ENCODE results near the gene RPS6KA1. TPM values are rescaled to one million over a fixed set of nuclear protein-coding genes. Genes with fewer than 3 reads are reported as not detected.

RPS6KA1 gene
- total and polyA plus RNA-seq, 10 donors = 45.8 to 173 (median 116) TPM

- H3K27me3 ChIP-seq (replicated peaks in 1 of 7) = no peaks in the 10 kb centered on the region
- H3K36me3 ChIP-seq = peaks cover 0 to 31% (median 22%) of the 10 kb centered on the region in 6 donors
- WGBS, 5 donors = 65 to 79% (median 75%) methylated on average over 4 of the region's 4 CpGs
- no peak overlapping the region for H3K4me3 ChIP-seq
- H3K4me1 ChIP-seq = peaks cover 0 to 36% (median 11%) of the 10 kb centered on the region in 6 donors
- H3K9me3 ChIP-seq = no peaks in the 10 kb centered on the region
- intact Hi-C loops (cut with DNase I; ENCODE audit: low total_unique reads) = no loop called here
- peak; percentile 27 for DNase-seq
- TF ChIP-seq POLR2AphosphoS5 (IDR thresholded peaks at IDR 0.05) (no peak), CTCF (IDR thresholded peaks at IDR 0.05 in 8 of 11, conservative IDR thresholded peaks at IDR 0.05 in 3 of 11) (no peak), POLR2A (IDR thresholded peaks at IDR 0.05) (no peak)
- H3K27ac ChIP-seq = no peak overlapping the region
Measured at GRCh38 chr1:26578167-26578566, 48.6 kb downstream of the RPS6KA1 start.

- Histone ChIP-seq H3K27ac (no peak overlapping the region), H3K4me3 (no peak overlapping the region), H3K4me1 (peaks cover 0 to 27% (median 6%) of the 10 kb centered on the region in 6 donors), H3K9me3 (no peaks in the 10 kb centered on the region), H3K27me3 (replicated peaks in 1 of 7) (no peaks in the 10 kb centered on the region), H3K36me3 (peaks cover 0 to 15% (median 7%) of the 10 kb centered on the region in 6 donors)
- TF ChIP-seq POLR2A (IDR thresholded peaks at IDR 0.05) (no peak), CTCF (IDR thresholded peaks at IDR 0.05 in 8 of 11, conservative IDR thresholded peaks at IDR 0.05 in 3 of 11) (no peak), POLR2AphosphoS5 (IDR thresholded peaks at IDR 0.05) (no peak)
- intact Hi-C loops (cut with DNase I; ENCODE audit: low total_unique reads) = no loop called here
- peak; percentile 1 for DNase-seq
- WGBS, 5 donors = 57 to 79% (median 59%) methylated on average over 3 of the region's 3 CpGs
Measured at GRCh38 chr1:26579681-26580111, 50.1 kb downstream of the RPS6KA1 start.

GRCh38 chr1:26580116-26580515 lies 50.6 kb downstream of the RPS6KA1 start:
- no peaks in the 10 kb centered on the region for H3K9me3 ChIP-seq
- H3K27me3 ChIP-seq (replicated peaks in 1 of 7) = no peaks in the 10 kb centered on the region
- no peak for DNase-seq
- no peak overlapping the region for H3K27ac ChIP-seq
- H3K4me3 ChIP-seq = no peak overlapping the region
- H3K36me3 ChIP-seq = peaks cover 0 to 11% (median 3%) of the 10 kb centered on the region in 6 donors
- 78 to 91% (median 89%) methylated on average over 6 of the region's 6 CpGs for WGBS, 5 donors
- intact Hi-C loops (cut with DNase I; ENCODE audit: low total_unique reads) = no loop called here
- peaks cover 0 to 23% (median 6%) of the 10 kb centered on the region in 6 donors for H3K4me1 ChIP-seq
- TF ChIP-seq POLR2A (IDR thresholded peaks at IDR 0.05) = no peak
- no peak for TF ChIP-seq CTCF (IDR thresholded peaks at IDR 0.05 in 8 of 11, conservative IDR thresholded peaks at IDR 0.05 in 3 of 11)
- no peak for TF ChIP-seq POLR2AphosphoS5 (IDR thresholded peaks at IDR 0.05)

GRCh38 chr1:26581287-26581651 lies 51.7 kb downstream of the RPS6KA1 start:
- DNase-seq = peak; percentile 27
- H3K36me3 ChIP-seq = no peaks in the 10 kb centered on the region
- H3K27me3 ChIP-seq (replicated peaks in 1 of 7) = no peaks in the 10 kb centered on the region
- intact Hi-C loops (cut with DNase I; ENCODE audit: low total_unique reads) = no loop called here
- no peak overlapping the region for H3K27ac ChIP-seq
- H3K4me1 ChIP-seq = peaks cover 0 to 19% (median 6%) of the 10 kb centered on the region in 6 donors
- no peak for TF ChIP-seq POLR2A (IDR thresholded peaks at IDR 0.05)
- no peak for TF ChIP-seq POLR2AphosphoS5 (IDR thresholded peaks at IDR 0.05)
- H3K4me3 ChIP-seq = no peak overlapping the region
- 64 to 79% (median 69%) methylated on average over 7 of the region's 7 CpGs for WGBS, 5 donors
- no peaks in the 10 kb centered on the region for H3K9me3 ChIP-seq
